H1 (cell line): ENCODE measurements around the gene BTG3. TPM values are rescaled to one million over a fixed set of nuclear protein-coding genes. Genes with fewer than 3 reads are reported as not detected.

ENCODE experiments used
- CTCF ChIA-PET: fragments of 300-600 bp; sonication (Branson Sonifier 250); formaldehyde crosslinking; loops from one replicate; lab custom pipeline; 2021; ENCODE audit not compliant: partially characterized antibody; lab: Charles Lee
- POLR2A ChIA-PET: fragments of 300-600 bp; sonication (Branson Sonifier 250); formaldehyde crosslinking; loops from one replicate; lab custom pipeline; 2021; ENCODE audit warnings: inconsistent platforms; ENCODE audit not compliant: partially characterized antibody; lab: Charles Lee
- DNase-seq, 2 experiments: peaks; one replicate each; pipeline versions ENCODE4 v3.0.0 to v3.0.0-alpha.2; 2010 to 2022; ENCODE audit warnings: low spot score in 2 of 2, low read depth in 1 of 2, mixed read lengths in 1 of 2
- FAIRE-seq: peaks from 2 replicates; lab custom pipeline; 2011; peaks lifted over from hg19 to GRCh38; lab: Jason Lieb, UNC
- H2AFZ ChIP-seq: 2 replicates; pipeline ENCODE4 v1.8.1; 2012; ENCODE audit warnings: low read length, inconsistent platforms
- H2AK5ac ChIP-seq: 2 replicates; pipeline ENCODE4 v1.6.1; 2013; ENCODE audit warnings: low read depth, low read length
- H2BK120ac ChIP-seq: replicated peaks from 2 replicates; pipeline ENCODE3; 2013; ENCODE audit warnings: low read depth, low read length, inconsistent platforms
- H2BK12ac ChIP-seq: 2 replicates; pipeline ENCODE4 v1.6.1; 2013; ENCODE audit warnings: low read depth, low read length
- H2BK15ac ChIP-seq: 2 replicates; pipeline ENCODE4 v1.6.1; 2013; ENCODE audit warnings: low read length
- H2BK20ac ChIP-seq: 2 replicates; pipeline ENCODE4 v1.6.1; 2013; ENCODE audit warnings: low read length
- H2BK5ac ChIP-seq: 2 replicates; pipeline ENCODE4 v1.6.1; 2013; ENCODE audit warnings: low read depth, low read length
- H3K14ac ChIP-seq: 2 replicates; pipeline ENCODE4 v1.6.1; 2013; ENCODE audit warnings: inconsistent platforms; ENCODE audit not compliant: insufficient read length
- H3K18ac ChIP-seq: 2 replicates; pipeline ENCODE4 v1.6.1; 2013; ENCODE audit warnings: low read length; ENCODE audit errors: extremely low read depth
- H3K23ac ChIP-seq: 2 replicates; pipeline ENCODE4 v1.6.1; 2013; ENCODE audit warnings: inconsistent platforms; ENCODE audit not compliant: insufficient read length
- H3K23me2 ChIP-seq: 2 replicates; pipeline ENCODE4 v1.6.1; 2013; ENCODE audit warnings: low read depth, low read length
- H3K27ac ChIP-seq: 2 replicates; pipeline ENCODE4 v1.6.1; 2011; ENCODE audit warnings: low read depth, low read length, inconsistent platforms
- H3K27me3 ChIP-seq, 4 experiments: replicated peaks in 1 of 4; 1 replicate in 1 of 4; 2 replicates in 3 of 4; pipeline versions ENCODE4 v1.6.1 to v1.8.1; 2011 to 2013; ENCODE audit warnings: low read length in 3 of 4, mild to moderate bottlenecking in 3 of 4, inconsistent platforms in 2 of 4, mixed read lengths in 2 of 4, moderate library complexity in 1 of 4; ENCODE audit not compliant: control insufficient read depth in 3 of 4, insufficient read depth in 3 of 4; ENCODE audit errors: extremely low read depth in 1 of 4
- H3K36me3 ChIP-seq, 4 experiments: 2 replicates each; pipeline versions ENCODE4 v1.6.1 to v1.8.1; 2011 to 2013; ENCODE audit warnings: mild to moderate bottlenecking in 4 of 4, low read length in 3 of 4, moderate library complexity in 2 of 4, control low read depth in 1 of 4, inconsistent platforms in 1 of 4; ENCODE audit not compliant: insufficient read depth in 4 of 4, control insufficient read depth in 2 of 4
- H3K4ac ChIP-seq: replicated peaks from 2 replicates; pipeline ENCODE3; 2013; ENCODE audit warnings: low read length, low read depth, mixed read lengths, inconsistent platforms; ENCODE audit not compliant: insufficient read length
- H3K4me1 ChIP-seq, 4 experiments: replicated peaks in 1 of 4; 1 replicate in 1 of 4; 2 replicates in 3 of 4; pipeline versions ENCODE4 v1.6.1 to v1.8.1; 2011 to 2013; ENCODE audit warnings: low read length in 3 of 4, inconsistent platforms in 2 of 4, mixed read lengths in 1 of 4; ENCODE audit not compliant: insufficient read depth in 4 of 4, control insufficient read depth in 3 of 4
- H3K4me2 ChIP-seq, 2 experiments: 2 replicates each; pipeline versions ENCODE4 v1.6.1 to v1.8.1; 2011 to 2013; ENCODE audit warnings: low read depth in 2 of 2, low read length in 2 of 2, control low read depth in 1 of 2, inconsistent platforms in 1 of 2, mild to moderate bottlenecking in 1 of 2; ENCODE audit not compliant: insufficient read depth in 1 of 2
- H3K4me3 ChIP-seq, 4 experiments: fragments of 200-600, 300-600 bp in 1 of 4; sonication (generic), shearing (Covaris generic), sonication (Bioruptor Twin) in 1 of 4; 2 replicates each; pipeline versions ENCODE4 v1.5.1 to v1.8.1; 2011 to 2016; ENCODE audit warnings: low read length in 4 of 4, low read depth in 3 of 4, control low read depth in 2 of 4, inconsistent platforms in 2 of 4, mild to moderate bottlenecking in 2 of 4, mixed read lengths in 1 of 4, moderate library complexity in 1 of 4; ENCODE audit not compliant: insufficient read depth in 2 of 4; ENCODE audit errors: extremely low read depth in 1 of 4
- H3K56ac ChIP-seq: replicated peaks from 2 replicates; pipeline ENCODE3; 2013; ENCODE audit warnings: low read depth, mild to moderate bottlenecking, mixed read lengths, low read length, inconsistent platforms; ENCODE audit not compliant: insufficient read length
- H3K79me1 ChIP-seq: 2 replicates; pipeline ENCODE4 v1.6.1; 2013; ENCODE audit warnings: low read depth, low read length, control low read depth
- H3K79me2 ChIP-seq, 2 experiments: 2 replicates each; pipeline versions ENCODE4 v1.6.1 to v1.8.1; 2012 to 2013; ENCODE audit warnings: low read length in 2 of 2, mild to moderate bottlenecking in 2 of 2, inconsistent platforms in 1 of 2; ENCODE audit not compliant: insufficient read depth in 2 of 2, control insufficient read depth in 1 of 2
- H3K9ac ChIP-seq, 4 experiments: replicated peaks in 1 of 4; 1 replicate in 1 of 4; 2 replicates in 3 of 4; pipeline versions ENCODE4 v1.6.1 to v1.8.1; 2011 to 2013; ENCODE audit warnings: low read depth in 3 of 4, low read length in 3 of 4, control low read depth in 2 of 4, mild to moderate bottlenecking in 2 of 4, moderate library complexity in 2 of 4, inconsistent platforms in 1 of 4; ENCODE audit errors: extremely low read depth in 1 of 4
- H3K9me3 ChIP-seq, 2 experiments: 2 replicates each; pipeline versions ENCODE4 v1.6.1 to v1.8.1; 2012 to 2013; ENCODE audit warnings: mild to moderate bottlenecking in 2 of 2, moderate library complexity in 2 of 2, control low read depth in 1 of 2, inconsistent platforms in 1 of 2, low read depth in 1 of 2, low read length in 1 of 2, mixed read lengths in 1 of 2; ENCODE audit not compliant: insufficient read depth in 2 of 2
- H4K20me1 ChIP-seq, 2 experiments: replicated peaks in 1 of 2; 2 replicates each; pipeline versions ENCODE3 to v1.8.1; 2011 to 2013; ENCODE audit warnings: inconsistent platforms in 2 of 2, low read length in 2 of 2, mild to moderate bottlenecking in 1 of 2; ENCODE audit not compliant: insufficient read depth in 2 of 2, control insufficient read depth in 1 of 2
- H4K5ac ChIP-seq: 2 replicates; pipeline ENCODE4 v1.6.1; 2013; ENCODE audit warnings: low read length, low read depth, mixed read lengths, inconsistent platforms; ENCODE audit not compliant: insufficient read length
- H4K8ac ChIP-seq: 2 replicates; pipeline ENCODE4 v1.8.0; 2013; ENCODE audit warnings: mild to moderate bottlenecking, moderate library complexity, low read length, inconsistent platforms; ENCODE audit not compliant: insufficient read depth; ENCODE audit errors: extremely low read depth
- H4K91ac ChIP-seq: replicated peaks from 2 replicates; pipeline ENCODE3; 2013; ENCODE audit warnings: low read length, mixed read lengths, inconsistent platforms; ENCODE audit not compliant: insufficient read length
- EGR1 ChIP-seq: IDR thresholded peaks from 2 replicates; pipeline ENCODE4 v1.6.1; 2011; ENCODE audit warnings: low read depth, low read length, borderline replicate concordance
- GTF2F1 ChIP-seq: IDR thresholded peaks from 2 replicates; pipeline ENCODE4 v1.6.1; 2012; ENCODE audit warnings: low read depth, low read length, improper control_type of control experiment, borderline replicate concordance
- NANOG ChIP-seq: IDR thresholded peaks from 2 replicates; pipeline ENCODE4 v1.6.1; 2011; ENCODE audit warnings: low read length, low read depth, mild to moderate bottlenecking, inconsistent platforms; ENCODE audit not compliant: insufficient read depth, poor library complexity, severe bottlenecking
- SAP30 ChIP-seq: fragments of 300-600 bp; sonication (generic); IDR thresholded peaks from 2 replicates; pipeline ENCODE4 v1.7.1; 2012; ENCODE audit warnings: low read length, moderate library complexity, mild to moderate bottlenecking, inconsistent platforms; ENCODE audit not compliant: insufficient read depth, insufficient replicate concordance
- SIN3A ChIP-seq, 2 experiments: IDR thresholded peaks in 1 of 2; conservative IDR thresholded peaks in 1 of 2; 2 replicates each; pipeline ENCODE4 v1.6.1; 2011 to 2012; ENCODE audit warnings: low read length in 2 of 2, improper control_type of control experiment in 1 of 2, low read depth in 1 of 2, mild to moderate bottlenecking in 1 of 2
- SP2 ChIP-seq: IDR thresholded peaks from 2 replicates; pipeline ENCODE4 v1.6.1; 2012; ENCODE audit warnings: mild to moderate bottlenecking, low read length, inconsistent platforms
- SP4 ChIP-seq: IDR thresholded peaks from 2 replicates; pipeline ENCODE4 v1.6.1; 2012; ENCODE audit warnings: low read length, inconsistent platforms
- TAF7 ChIP-seq: optimal IDR thresholded peaks from 2 replicates; pipeline ENCODE3; 2011; ENCODE audit warnings: low read depth, mild to moderate bottlenecking, inconsistent platforms, low read length, moderate library complexity, borderline replicate concordance
- ZNF274 ChIP-seq: IDR thresholded peaks from 2 replicates; pipeline ENCODE4 v1.7.0; 2012; ENCODE audit warnings: low read length, borderline replicate concordance; ENCODE audit errors: extremely low read depth
- WGBS, 2 experiments: shearing (Covaris generic) in 1 of 2; methylation state at CpG; one replicate each; pipeline versions ENCODE4 v1.1.6 to v1.1.7; 2013 to 2015; ENCODE audit warnings: low lambda C conversion rate in 2 of 2, mixed read lengths in 2 of 2, inconsistent platforms in 1 of 2, low coverage in 1 of 2, missing lambda C conversion rate in 1 of 2; ENCODE audit not compliant: insufficient replicate concordance in 2 of 2, insufficient coverage in 1 of 2, insufficient read length in 1 of 2; ENCODE audit errors: extremely low coverage in 1 of 2, missing lambda C conversion rate in 1 of 2; 5-methylcytosine and 5-hydroxymethylcytosine counted together
- polyA plus RNA-seq, 7 experiments: library from polyadenylated mRNA; depleted of rRNA in 3 of 7; stranded (reverse) in 5 of 7; unstranded in 2 of 7; fragments of >200 nt in 5 of 7; fragments of 200-250 nt in 2 of 7; gene quantifications; 1 replicate in 5 of 7; 2 replicates in 1 of 7; 4 replicates in 1 of 7; pipeline versions ENCODE4 v1.2.1 to v1.2.3, GENCODE V29; 2011 to 2013; ENCODE audit warnings: missing spikeins in 2 of 7, mixed read lengths in 2 of 7
- total RNA-seq: library from RNA; stranded (reverse); fragmentation: NEBNext Ultra II Directional; extraction: Animal tissue kit (Norgen Biotek cat#: 25700); gene quantifications from 2 replicates; pipeline ENCODE4 v1.2.1, GENCODE V29; 2021

BTG3 gene
- total and polyA plus RNA-seq, 2 of the 8 experiments (the other 6 are each of a cell fraction or from before 2014, with no cell fraction given): 13.6 to 25.9 TPM

DNA sequence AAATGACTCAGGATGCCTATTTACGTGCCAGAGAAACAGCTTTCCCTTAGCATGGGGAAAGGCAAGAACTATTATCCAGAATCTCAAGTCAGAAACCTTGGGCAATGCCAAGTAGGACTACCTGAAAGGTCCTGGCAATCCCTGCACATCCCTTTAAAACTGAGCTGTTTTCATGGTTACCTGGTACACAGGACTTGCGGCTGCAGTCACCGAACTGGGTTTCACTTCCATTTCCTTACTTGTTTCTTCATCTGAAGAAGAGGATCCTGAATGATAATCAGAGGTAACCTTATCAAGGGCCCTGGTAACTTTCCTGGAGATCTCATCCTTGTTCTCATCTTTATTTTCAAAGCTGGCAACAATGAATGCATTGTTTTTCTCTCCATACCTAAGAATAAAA, 14.3 kb downstream of the BTG3 start:
- no peak overlapping the region for H3K27ac ChIP-seq
- DNase-seq: no peak
- no peaks in the 10 kb centered on the region for H3K23me2 ChIP-seq
- no peak overlapping the region for H2BK20ac ChIP-seq
- no peak overlapping the region for H2AK5ac ChIP-seq
- CTCF ChIA-PET: interaction anchor here (0.9 kb wide), 1 partner anchor 24 kb away, joined by 4 read pairs; no protein-coding TSS in a partner anchor
- no peak overlapping the region for H2BK5ac ChIP-seq
- no peak overlapping the region for H3K14ac ChIP-seq
- H4K20me1 ChIP-seq: peaks cover 0 to 4% of the 10 kb centered on the region in 2 experiments
- H3K56ac ChIP-seq: no peak overlapping the region
- no peak overlapping the region for H3K4me2 ChIP-seq
- WGBS, 2 experiments: 97% methylated on average over 3 of the region's 3 CpGs; no CpG with 5 or more reads in 1 of the 2 experiments
- no peak overlapping the region for H2BK15ac ChIP-seq
- H3K4me1 ChIP-seq: no peaks in the 10 kb centered on the region
- H4K8ac ChIP-seq: no peak overlapping the region
- H2AFZ ChIP-seq: no peak overlapping the region
- no peak overlapping the region for H3K4me3 ChIP-seq
- POLR2A ChIA-PET: interaction anchor here (0.9 kb wide), 1 partner anchor 12 kb away, joined by 3 read pairs; no protein-coding TSS in a partner anchor
- H4K91ac ChIP-seq: no peak overlapping the region
- peaks cover 0 to 5% of the 10 kb centered on the region in 2 experiments; a peak in 1 of 4 replicates for H3K79me2 ChIP-seq
- peaks cover 9 to 80% (median 29%) of the 10 kb centered on the region in 4 experiments for H3K36me3 ChIP-seq
- H2BK120ac ChIP-seq: no peak overlapping the region
- H3K27me3 ChIP-seq: no peaks in the 10 kb centered on the region
- H3K23ac ChIP-seq: no peak overlapping the region
- no peak overlapping the region for H3K18ac ChIP-seq
- FAIRE-seq: no peak
- no peak overlapping the region for H3K9ac ChIP-seq
- H4K5ac ChIP-seq: no peak overlapping the region
- no peak for TF ChIP-seq SIN3A (conservative IDR thresholded peaks at IDR 0.05 in 1 of 2, IDR thresholded peaks at IDR 0.05 in 1 of 2; ENCODE audit: low read depth in 1 of 2, low read length in 2 of 2)
- no peak for TF ChIP-seq SP2
- TF ChIP-seq ZNF274: no peak
- TF ChIP-seq NANOG: no peak
- TF ChIP-seq TAF7: no peak
- TF ChIP-seq GTF2F1: no peak
- TF ChIP-seq SAP30: no peak
- TF ChIP-seq EGR1: no peak
- no peak for TF ChIP-seq SP4
- H2BK12ac ChIP-seq: no peak overlapping the region
- H3K4ac ChIP-seq: no peak overlapping the region
- no peaks in the 10 kb centered on the region for H3K79me1 ChIP-seq
- H3K9me3 ChIP-seq: no peaks in the 10 kb centered on the region
